GM18907 (cell line): ENCODE measurements around the gene FAM216B.
A peak's percentile ranks its signal among the peaks of the same experiment; 100 is the strongest.
"Not testable (repeated sequence)": the region's sequence is repeated elsewhere in the genome, so short reads cannot be mapped to it uniquely, and the experiment has no call there.

ENCODE experiments used
- ATAC-seq: cut with Tn5 transposase; IDR thresholded peaks from one replicate; pipeline ENCODE4 v1.9.1; 2021; ENCODE audit warnings: mild to moderate bottlenecking, moderate library complexity; ENCODE audit not compliant: unreplicated experiment

Gene FAM216B

GRCh38 chr13:42777467-42777866 lies 3.9 kb upstream of the FAM216B start:
- ATAC-seq, result no peak

- ATAC-seq, result no peak
Measured at GRCh38 chr13:42780044-42780443, 1.3 kb upstream of the FAM216B start.

GRCh38 chr13:42786715-42787114 lies 5.3 kb downstream of the FAM216B start:
- ATAC-seq, result no peak

GRCh38 chr13:42788601-42789000 lies 7.2 kb downstream of the FAM216B start:
- no peak for ATAC-seq

GRCh38 chr13:42792154-42792553 lies 10.8 kb downstream of the FAM216B start:
- ATAC-seq, result no peak

GRCh38 chr13:42794577-42795275 lies 13.3 kb downstream of the FAM216B start:
- ATAC-seq, result no peak

GRCh38 chr13:42795666-42796065 lies 14.3 kb downstream of the FAM216B start:
- ATAC-seq, result no peak

- no peak for ATAC-seq
Measured at GRCh38 chr13:42796747-42797356, 15.5 kb downstream of the FAM216B start.

GRCh38 chr13:42798118-42798517 lies 16.7 kb downstream of the FAM216B start:
- ATAC-seq, result no peak

GRCh38 chr13:42800109-42800643 lies 18.8 kb downstream of the FAM216B start:
- ATAC-seq, result no peak

GRCh38 chr13:42803563-42804204 lies 22.3 kb downstream of the FAM216B start:
- ATAC-seq, result peak; percentile 22

- peak; percentile 68 for ATAC-seq
Measured at GRCh38 chr13:42804244-42804874, 23.0 kb downstream of the FAM216B start.

GRCh38 chr13:42807241-42807640 lies 25.9 kb downstream of the FAM216B start:
- ATAC-seq, result no peak

GRCh38 chr13:42807866-42808265 lies 26.5 kb downstream of the FAM216B start:
- ATAC-seq, result no peak

GRCh38 chr13:42808341-42808940 lies 27.1 kb downstream of the FAM216B start:
- ATAC-seq, result no peak

GRCh38 chr13:42812316-42812715 lies 30.9 kb downstream of the FAM216B start:
- no peak for ATAC-seq

- ATAC-seq, result no peak
Measured at GRCh38 chr13:42814868-42815267, 33.5 kb downstream of the FAM216B start.

GRCh38 chr13:42815681-42816080 lies 34.3 kb downstream of the FAM216B start:
- no peak for ATAC-seq

- ATAC-seq, result no peak
Measured at GRCh38 chr13:42816538-42816937, 35.2 kb downstream of the FAM216B start.

GRCh38 chr13:42819687-42820086 lies 38.3 kb downstream of the FAM216B start:
- ATAC-seq, result not testable (repeated sequence)

- no peak for ATAC-seq
Measured at GRCh38 chr13:42820451-42820850, 39.1 kb downstream of the FAM216B start.
